Measurements from ENCODE around the gene AOC2. TPM values are rescaled to one million over a fixed set of nuclear protein-coding genes. Genes with fewer than 3 reads are reported as not detected.

Gene AOC2
- total and polyA plus RNA-seq, 9 of the 15 experiments (the other 6 are each of a cell fraction or from before 2014, with no cell fraction given): 0.08 to 0.91 (median 0.49) TPM

GRCh38 chr17:42845918-42846593 lies 1.7 kb downstream of the AOC2 start:
- H3K79me2 ChIP-seq (ENCODE audit: control insufficient read depth, insufficient read depth, low read length): no peaks in the 10 kb centered on the region; the same call in 2 of the 3 replicates
- in situ Hi-C loops (cut with MboI): no loop called here
- no peak overlapping the region for H3K4me2 ChIP-seq (ENCODE audit: insufficient read depth, low read length)
- no peak overlapping the region for H2AFZ ChIP-seq (ENCODE audit: low read depth, low read length)
- H3K4me1 ChIP-seq (replicated peaks in 1 of 2; ENCODE audit: control insufficient read depth in 2 of 2, insufficient read depth in 2 of 2, low read length in 2 of 2): peaks cover 3 to 10% of the 10 kb centered on the region in 2 experiments; a peak in 3 of 5 replicates
- no peaks in the 10 kb centered on the region for H3K9me3 ChIP-seq (replicated peaks; ENCODE audit: control insufficient read depth, insufficient read depth, low read depth, low read length)
- H3K9me1 ChIP-seq (ENCODE audit: control insufficient read depth, insufficient read depth, low read length): no peaks in the 10 kb centered on the region
- H3K36me3 ChIP-seq (ENCODE audit: control insufficient read depth, insufficient read depth, low read length): peaks cover 48% of the 10 kb centered on the region
- CTCF ChIA-PET (ENCODE audit: low intra/inter-chr PET ratio): interaction anchor here (1.1 to 4.7 kb wide), 2 partner anchors 87 to 92 kb away, joined by 3 to 37 read pairs; no protein-coding TSS in a partner anchor
- no peak overlapping the region for H3K9ac ChIP-seq (ENCODE audit: insufficient read depth in 1 of 2, low read depth in 2 of 2, low read length in 2 of 2)
- FAIRE-seq: no peak
- 83% methylated on average over 6 of the region's 7 CpGs for WGBS (ENCODE audit: insufficient coverage, low coverage, missing lambda C conversion rate)
- no TSS peak for BruUV-seq (replicated peaks)
- no peak overlapping the region for H3K4me3 ChIP-seq
- ATAC-seq: no peak
- no peak for DNase-seq (ENCODE audit: extremely low read depth in 1 of 4, low spot score in 3 of 4)
- 0 out of 2 replicates have a peak, but pooled peaks cover 2% of the 10 kb centered on the region for H4K20me1 ChIP-seq (replicated peaks; ENCODE audit: control insufficient read depth, insufficient read depth, low read length)
- no peaks in the 10 kb centered on the region for H3K27me3 ChIP-seq (ENCODE audit: control insufficient read depth in 2 of 2, insufficient read depth in 2 of 2, low read length in 2 of 2)
- H3K27ac ChIP-seq (ENCODE audit: extremely low read depth, low read depth, low read length): no peak overlapping the region
- POLR2A ChIA-PET: interaction anchor here (0.6 to 1.8 kb wide), 7 partner anchors 9 to 103 kb away, joined by 3 to 6 read pairs (median 4); no protein-coding TSS in a partner anchor
- intact Hi-C loops (cut with micrococcal nuclease): no loop called here
- TF ChIP-seq NBN (IDR thresholded peaks at IDR 0.05; ENCODE audit: low read depth) (no peak), PYGO2 (tag; IDR thresholded peaks at IDR 0.05) (no peak), KLF10 (CRISPR knock-in tag; IDR thresholded peaks at IDR 0.05) (no peak), ZNF583 (CRISPR knock-in tag; IDR thresholded peaks at IDR 0.05) (no peak), OTX1 (CRISPR knock-in tag; IDR thresholded peaks at IDR 0.05) (no peak), NFYB (IDR thresholded peaks at IDR 0.05; ENCODE audit: extremely low read depth, insufficient read length) (no peak), HOMEZ (CRISPR knock-in tag; IDR thresholded peaks at IDR 0.05) (no peak), POLR2G (IDR thresholded peaks at IDR 0.05; ENCODE audit: low read depth, low read length) (peak; percentile 10; the same call in 1 of the 2 replicates), MCM5 (IDR thresholded peaks at IDR 0.05; ENCODE audit: low read depth) (no peak)
